Measurements from ENCODE around the gene OR4D11.
"Not testable (repeated sequence)": the region's sequence is repeated elsewhere in the genome, so short reads cannot be mapped to it uniquely, and the experiment has no call there.

DNA sequence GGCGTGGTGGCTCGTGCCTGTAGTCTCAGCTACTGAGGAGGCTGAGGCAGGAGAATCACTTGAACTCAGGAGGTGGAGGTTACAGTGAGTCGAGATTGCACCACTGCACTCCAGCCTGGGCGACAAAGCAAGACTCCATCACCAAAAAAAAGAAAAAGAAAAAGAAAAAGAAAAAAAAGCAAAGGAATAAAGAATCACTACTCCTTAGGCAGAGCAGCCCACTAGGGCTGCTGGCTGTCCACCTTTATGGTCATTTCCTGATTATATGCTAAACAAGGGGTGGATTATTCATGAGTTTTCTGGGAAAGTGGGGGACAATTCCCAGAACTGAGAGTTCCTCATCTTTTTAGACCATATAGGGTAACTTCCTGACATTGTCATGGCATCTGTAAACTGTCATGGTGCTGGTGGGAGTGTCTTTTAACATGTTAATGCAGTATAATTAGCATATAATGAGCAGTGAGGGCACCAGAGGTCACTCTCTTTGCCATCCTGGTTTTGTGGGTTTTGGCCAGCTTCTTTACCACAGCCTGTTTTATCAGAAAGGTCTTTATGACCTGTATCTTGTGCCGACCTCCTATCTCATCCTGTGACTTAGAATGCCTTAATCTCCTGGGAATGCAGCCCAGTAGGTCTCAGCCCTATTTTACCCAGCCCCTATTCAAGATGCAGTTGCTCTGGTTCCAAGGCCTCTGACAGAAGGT lies 44.4 kb downstream of the OR4D11 start:
- TF ChIP-seq POLR2A (IDR thresholded peaks at IDR 0.05; ENCODE audit: low read length); GATA1 (IDR thresholded peaks at IDR 0.05; ENCODE audit: low read depth, low read length): not testable (repeated sequence)
